GM23248 (cell line): Measurements from ENCODE around the gene ETV5.

Source experiments
- EZH2 ChIP-seq: fragments of 200-600 bp; sonication (generic); IDR thresholded peaks from 2 replicates; pipeline ENCODE4 v1.6.1; 2018; ENCODE audit warnings: antibody characterized with exemption, mild to moderate bottlenecking; ENCODE audit not compliant: insufficient read depth, poor library complexity, severe bottlenecking
- EZH2phosphoT487 ChIP-seq: fragments of 200-600 bp; sonication (generic); IDR thresholded peaks from 2 replicates; pipeline ENCODE4 v1.6.1; 2018; ENCODE audit warnings: antibody characterized with exemption, moderate library complexity, mild to moderate bottlenecking, low read depth; ENCODE audit not compliant: insufficient read depth

- TF ChIP-seq EZH2 (no peak), EZH2phosphoT487 (no peak)
These were observed 26.7 kb downstream of the ETV5 start for GRCh38 chr3:186082150-186082549.
